HS-27A (cell line): ENCODE measurements around the gene WNT6.

Experiments used
- DNase-seq: peaks from one replicate; pipeline ENCODE4 v3.0.0-alpha.2; 2012; ENCODE audit warnings: low read depth, missing footprints

The WNT6 gene

GRCh38 chr2:218893349-218894150, 33.9 kb downstream of the WNT6 start:
- no peak for DNase-seq

DNA sequence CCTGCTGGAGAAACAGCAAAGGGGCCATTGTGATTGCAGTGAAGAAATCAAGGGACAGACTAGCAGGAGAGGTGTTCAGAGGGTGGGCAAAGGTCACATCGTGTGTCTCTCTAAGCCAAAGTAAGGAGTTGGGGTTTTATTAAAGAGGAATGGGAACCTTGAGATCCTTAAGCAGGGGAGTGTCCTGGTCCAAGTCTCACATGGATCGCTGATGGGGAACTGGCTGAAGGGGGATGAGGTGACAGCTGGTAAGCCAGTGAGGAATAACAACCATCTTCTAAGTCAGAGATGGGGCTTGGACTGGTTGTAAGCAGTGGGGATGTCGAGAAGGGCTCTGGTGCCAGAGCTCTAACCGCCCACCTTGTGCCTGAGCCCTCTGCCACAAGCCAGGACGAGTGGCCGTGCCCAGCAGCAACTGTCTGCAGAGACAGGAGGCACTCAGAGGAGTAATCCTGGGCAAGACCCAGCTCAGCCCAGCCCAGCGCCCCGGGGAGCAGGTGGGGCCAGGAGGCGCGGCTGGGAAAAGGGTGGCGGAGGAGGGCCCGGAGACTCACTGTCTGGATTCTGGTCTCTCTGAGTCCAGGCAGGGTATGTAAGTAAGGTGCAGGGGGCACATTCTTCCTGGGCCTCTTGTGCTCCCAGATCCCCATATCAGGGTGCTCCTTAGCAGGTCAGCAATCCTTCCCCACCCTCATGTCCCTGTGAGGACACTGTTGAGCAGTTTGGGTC, 34.7 kb downstream of the WNT6 start:
- no peak for DNase-seq

DNA sequence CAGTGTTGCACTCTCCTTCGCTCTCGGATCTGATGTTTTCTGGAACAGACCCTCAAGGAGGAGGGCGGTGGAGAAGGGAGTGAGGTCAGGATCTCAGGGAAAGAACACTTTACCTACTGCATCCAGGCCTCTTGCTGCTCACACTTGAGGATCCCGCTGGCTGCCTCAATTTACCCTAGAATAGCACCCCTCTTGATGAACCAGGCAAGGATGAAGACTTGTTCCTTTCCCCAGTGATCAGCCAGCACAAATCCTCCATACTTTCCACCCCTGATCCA, 35.2 kb downstream of the WNT6 start:
- DNase-seq = no peak

DNA sequence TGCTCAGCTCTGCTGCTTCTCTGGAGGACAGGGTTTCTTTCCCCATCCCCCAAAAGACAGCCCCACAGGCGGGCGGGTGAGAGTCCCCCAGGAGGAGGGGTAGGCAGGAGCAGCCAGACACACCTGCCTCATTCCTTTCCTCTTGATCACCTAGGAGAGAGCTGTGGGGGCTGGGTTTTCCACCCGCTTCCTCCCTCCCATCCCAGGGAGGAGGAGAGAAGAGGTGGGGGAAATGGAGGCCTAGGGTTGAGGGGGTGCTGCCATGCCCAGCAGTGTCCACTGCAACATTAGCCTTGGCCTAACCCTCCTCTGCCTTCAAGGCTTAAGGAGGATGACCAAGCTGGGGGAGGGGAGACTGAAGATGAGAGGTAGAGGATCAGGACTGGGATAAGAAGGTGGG, 35.7 kb downstream of the WNT6 start:
- no peak for DNase-seq

DNA sequence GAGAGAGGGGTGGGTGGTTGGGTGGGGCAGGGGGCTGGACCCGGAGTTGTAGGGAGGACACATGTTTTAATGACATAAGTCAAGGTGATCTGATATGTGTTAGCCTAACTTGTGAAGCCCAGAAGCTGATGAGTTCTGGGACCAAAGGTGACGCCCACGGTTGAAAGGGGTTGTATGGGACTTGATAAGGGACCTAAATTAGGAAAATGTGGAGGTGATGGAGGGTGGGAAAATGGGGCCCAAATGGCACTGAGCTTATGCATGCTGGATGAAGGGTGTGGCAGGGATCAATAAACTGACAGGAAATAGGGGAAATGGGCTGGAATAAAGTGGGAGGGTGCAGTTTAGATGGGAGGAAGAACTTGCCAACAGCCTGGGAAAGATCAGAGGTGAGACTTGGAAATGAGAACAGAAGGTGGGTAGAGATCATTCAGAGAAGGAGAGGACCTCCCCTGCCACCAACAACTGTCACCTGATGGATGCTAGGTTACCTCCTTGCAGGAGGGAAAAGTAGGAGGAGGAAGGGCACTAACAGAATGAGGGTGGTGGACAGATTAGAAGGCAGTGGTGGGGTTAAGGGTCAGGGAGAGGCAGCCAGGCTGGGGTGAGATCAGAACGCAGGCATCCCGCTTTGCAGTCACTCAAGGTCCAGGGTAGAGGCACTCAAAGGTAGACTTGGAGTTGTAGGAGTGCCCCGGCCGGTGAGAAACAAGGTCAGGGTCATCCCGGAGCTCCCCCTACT, 36.3 kb downstream of the WNT6 start:
- no peak for DNase-seq

DNA sequence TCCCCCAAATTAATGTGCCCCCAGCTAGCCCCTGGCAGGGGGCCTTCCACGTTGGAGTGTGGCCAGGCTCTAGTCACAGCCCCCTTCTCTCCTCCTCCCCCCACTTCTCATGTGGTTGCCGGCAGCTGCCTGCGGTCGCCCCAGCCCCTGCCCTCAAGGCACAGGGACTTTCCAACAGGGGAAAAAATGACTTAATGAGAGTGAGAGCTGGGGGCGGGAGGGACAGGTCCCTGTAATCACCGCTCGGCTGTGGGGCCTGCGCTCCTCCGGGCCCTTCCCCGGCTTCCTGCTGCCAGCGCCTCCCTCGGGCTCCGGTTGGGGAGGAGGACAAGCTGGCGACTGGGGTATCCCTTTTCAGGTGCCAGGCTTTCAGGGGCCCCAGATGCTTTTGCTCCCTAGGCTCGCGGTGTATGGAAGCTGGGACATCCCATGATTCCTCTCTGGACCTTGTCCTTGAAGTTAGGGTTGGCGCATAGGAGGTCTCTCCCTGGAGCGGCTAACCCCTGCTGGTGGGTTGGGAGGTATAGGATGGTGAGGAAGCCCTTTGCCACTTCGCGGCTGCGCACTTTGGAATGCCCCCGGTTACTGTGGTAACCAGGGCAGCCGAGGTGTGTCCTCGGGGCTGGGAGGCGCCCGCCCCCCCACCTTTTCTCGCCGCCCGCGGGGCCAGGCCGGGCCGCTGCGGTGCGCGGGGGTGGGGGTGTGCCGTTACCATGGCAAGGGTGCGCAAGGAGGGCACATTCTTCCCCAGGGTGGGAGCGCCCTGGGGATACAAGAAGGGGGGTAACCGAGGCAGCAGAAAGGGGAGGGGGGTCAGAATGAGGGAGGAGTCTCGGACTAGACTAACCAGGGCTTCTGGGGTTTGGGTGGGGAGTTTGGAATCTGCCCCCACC, 37.1 kb downstream of the WNT6 start:
- no peak for DNase-seq

- DNase-seq = no peak
Observed at GRCh38 chr2:218897394-218898108, 37.9 kb downstream of the WNT6 start.

GRCh38 chr2:218898109-218898878, 38.7 kb downstream of the WNT6 start:
- no peak for DNase-seq

DNA sequence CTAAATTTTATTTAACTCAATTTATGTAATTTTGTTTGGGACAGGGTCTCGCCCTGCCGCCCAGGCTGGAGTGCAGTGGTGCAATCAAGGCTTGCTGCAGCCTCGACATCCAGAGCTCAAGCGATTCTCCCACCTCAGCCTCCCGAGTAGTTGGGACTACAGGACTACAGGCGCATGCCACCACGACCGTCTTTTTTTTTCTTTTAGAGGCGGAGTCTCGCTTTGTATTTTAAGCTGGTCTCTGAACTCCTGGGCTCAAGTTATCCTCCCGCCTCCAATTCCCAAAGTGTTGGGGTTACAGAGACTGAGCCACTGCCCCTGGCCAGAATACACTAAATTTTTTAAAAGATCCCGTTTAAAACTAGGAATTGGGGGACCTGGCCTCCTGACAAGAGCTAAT, 39.5 kb downstream of the WNT6 start:
- DNase-seq = no peak

GRCh38 chr2:218902427-218902826, 42.8 kb downstream of the WNT6 start:
- no peak for DNase-seq

DNA sequence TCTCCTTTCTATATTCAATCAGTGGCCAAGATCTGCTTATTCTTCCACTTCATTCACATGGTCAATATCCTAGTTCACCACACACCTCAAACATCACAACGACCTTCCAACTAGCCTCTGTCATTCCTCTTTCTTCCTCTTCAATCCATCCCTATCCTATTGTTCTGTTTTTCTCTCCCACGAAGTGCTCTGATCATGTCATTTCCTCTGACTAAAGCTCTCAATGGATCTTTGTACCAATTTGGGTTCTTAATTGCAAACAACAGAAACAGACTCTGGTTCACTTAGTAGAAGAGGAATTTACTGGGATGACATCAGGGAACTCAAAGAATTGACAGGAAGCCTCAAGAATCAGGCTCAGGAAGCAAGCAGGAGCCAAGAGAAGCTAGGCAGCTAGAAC, 44.6 kb downstream of the WNT6 start:
- no peak for DNase-seq

DNA sequence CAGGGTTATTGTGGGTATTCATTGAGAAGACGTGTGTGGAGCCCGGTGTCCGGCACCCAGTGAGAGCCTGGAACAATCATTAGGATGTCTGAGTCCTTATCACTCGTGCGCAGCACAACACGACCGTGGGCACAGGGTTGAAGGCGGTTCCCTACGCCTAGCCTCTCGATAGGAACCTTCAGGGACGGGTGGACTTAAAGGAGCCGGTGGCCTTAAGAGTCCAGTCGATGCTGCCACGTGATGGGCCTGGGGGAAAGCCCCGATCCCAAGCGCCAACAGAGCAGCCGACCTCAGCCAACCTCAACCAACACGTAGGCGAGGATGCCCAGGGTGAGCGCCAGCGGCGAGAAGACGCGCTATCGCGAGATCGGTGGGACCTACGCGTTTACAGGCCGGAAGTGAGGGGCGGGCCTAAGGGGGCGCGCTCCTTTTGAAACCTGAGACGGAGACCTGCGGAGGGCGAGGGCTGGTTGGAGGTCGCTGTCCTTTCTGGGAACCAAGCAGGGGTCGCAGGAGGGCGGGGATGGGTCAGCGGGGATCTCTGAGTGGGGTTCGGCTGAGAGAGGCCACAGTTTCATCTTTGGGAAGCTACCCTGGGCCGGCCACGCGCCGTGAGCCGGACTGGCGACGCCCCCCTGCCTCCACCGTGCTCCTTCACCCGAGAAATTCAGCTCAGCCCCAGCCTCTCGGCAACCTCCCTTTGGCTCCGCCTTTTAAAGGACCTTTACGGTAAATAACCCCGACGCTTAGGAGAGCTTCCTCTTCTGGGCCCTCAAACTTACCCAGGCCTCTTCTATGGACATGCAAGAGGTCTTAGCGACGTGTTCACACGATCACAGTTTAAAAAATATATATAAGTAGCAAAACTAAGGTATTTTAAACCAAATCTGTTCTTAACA, 49.4 kb downstream of the WNT6 start:
- DNase-seq = no peak

DNA sequence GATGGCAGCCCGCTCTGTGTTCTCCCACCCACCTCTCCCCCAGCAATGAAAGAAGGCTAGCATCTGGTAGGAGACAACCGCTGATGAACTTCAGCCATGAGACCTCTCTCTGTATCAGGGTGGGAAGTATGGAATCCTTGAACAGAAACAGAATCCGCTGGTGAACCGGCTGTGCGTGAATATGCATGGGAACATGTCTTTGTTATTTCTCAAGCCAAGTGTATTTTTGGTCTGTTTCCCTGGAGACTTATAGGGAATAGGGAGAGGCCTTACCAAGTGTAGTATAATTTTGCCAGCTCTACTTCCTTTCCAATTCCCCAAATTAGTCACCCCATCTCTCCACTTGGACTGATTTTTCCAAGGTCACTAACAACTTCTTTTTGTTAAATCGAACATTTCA, 51.1 kb downstream of the WNT6 start:
- no peak for DNase-seq

- DNase-seq = no peak
Observed at GRCh38 chr2:218920504-218920903, 60.9 kb downstream of the WNT6 start.
